GM15510 (cell line): Measurements from ENCODE around the gene SH3PXD2B.

ENCODE experiments used
- POLR2A ChIP-seq: IDR thresholded peaks from 3 replicates; pipeline ENCODE4 v1.6.1; 2011; ENCODE audit warnings: borderline replicate concordance; ENCODE audit not compliant: insufficient read length; ENCODE audit errors: extremely low read depth

The SH3PXD2B gene

DNA sequence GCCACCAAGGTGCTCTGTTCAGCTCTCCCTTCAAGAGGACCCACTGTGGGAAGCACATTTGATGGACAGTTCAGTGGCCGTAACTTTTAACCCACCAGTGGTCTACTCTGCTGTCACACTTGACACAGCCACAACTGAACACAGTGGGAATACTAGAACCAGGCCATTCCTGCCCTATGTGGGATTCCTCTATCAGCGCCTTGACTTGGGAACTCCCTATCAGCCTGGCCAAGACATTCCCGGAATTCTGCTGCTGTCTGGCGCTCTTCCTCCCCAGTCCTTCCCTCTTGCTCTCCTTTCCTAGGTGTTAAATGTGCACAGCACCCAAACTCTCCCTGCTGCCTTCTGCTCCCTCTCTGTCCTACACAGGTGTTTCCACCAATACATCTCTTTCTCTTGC, 23.1 kb upstream of the SH3PXD2B start:
- TF ChIP-seq POLR2A: no peak

DNA sequence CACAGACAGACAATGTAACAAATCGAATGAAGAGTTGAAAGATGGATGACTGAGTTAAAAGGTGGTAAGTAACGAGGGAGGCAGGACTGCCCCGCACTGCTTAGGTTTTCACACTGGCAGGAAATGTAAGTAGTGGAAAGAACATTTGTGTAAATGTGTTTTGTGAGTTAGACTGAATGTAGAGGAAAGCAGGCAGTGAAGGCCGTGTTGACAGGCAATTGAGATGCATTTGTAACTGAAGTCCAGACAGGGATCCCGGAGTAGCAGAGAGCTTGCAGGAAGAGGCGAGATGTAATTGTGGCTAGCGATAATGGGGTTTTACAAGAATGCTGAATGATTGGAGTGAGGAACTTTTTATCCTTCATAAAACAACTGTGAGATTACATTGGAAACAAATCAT, 20.0 kb upstream of the SH3PXD2B start:
- no peak for TF ChIP-seq POLR2A

DNA sequence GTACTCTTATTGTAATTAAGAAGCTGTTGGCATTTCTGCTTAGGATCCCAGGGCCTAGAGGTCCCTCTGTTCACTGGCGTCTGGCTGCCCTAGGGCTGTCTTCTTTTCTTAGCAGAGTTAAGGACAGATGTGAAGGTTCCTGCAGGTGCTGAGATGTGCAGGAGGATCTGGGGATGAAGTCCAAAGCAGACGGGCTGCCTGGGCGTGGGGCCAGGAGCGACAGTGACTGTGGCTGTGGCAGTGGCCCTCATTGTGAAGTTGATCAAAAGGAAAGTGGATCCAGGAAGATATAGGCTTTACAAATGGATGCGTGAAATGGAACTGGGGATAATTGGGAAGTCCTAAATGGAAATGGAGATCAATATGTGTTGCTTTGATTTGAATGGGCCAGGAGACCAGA, 19.1 kb upstream of the SH3PXD2B start:
- no peak for TF ChIP-seq POLR2A

DNA sequence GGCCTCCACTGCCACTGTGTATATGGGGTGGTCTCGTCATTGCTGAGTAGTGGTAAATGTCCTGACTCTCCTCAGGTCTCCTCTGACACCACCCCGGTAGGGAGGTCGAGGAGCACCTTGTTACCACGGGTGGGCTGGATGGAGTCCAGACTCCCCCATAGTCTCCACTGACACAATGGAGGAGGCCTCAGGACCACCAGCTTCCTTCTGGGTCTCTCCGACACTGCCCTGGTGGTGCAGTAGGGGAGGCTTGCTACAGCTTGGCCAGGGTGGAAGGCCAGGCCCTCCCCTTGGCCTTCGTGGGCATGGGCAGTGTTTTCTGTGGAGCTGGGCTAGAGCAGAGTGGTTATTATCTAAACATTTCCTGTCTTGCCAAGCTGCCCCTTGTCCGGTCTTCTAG, 15.4 kb upstream of the SH3PXD2B start:
- no peak for TF ChIP-seq POLR2A

DNA sequence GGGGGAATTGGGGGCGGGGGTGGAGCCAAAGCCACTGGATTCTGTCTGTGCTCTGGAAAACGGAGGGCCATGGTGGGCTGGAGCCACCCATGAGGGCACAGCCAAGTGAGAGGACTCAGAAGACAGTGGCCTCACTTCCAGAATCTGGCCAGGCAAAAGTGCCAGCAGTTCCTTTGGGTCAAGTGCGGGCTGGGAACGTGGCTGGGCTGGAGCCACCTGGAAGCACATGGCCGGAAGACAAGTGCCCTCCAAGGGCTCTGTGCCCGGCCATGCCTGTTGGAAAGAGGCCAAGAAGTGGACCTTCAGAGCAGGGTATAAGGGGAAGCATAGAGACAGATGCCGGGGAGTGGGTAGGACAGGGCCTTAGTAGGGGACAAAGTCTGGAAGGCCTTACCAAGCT, 11.7 kb upstream of the SH3PXD2B start:
- TF ChIP-seq POLR2A: no peak

DNA sequence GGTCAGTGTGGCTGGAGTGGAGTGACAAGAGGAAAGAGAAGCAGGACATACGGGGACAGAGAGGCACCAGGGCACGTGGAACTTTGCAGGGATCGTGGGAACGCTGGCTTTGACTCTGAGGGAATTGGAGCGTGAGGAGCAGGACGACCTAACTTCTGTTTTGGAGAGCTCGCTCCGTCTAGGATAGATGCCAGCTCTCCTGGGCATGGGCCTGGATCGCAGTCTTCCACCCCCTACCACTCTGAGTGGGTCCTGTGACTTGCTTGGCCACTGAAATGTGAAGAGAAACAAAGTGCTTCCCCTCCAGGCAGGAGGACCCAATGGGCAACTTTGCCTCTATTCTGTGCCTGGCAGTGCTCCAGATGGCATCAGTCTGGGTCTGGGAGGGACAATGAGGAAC, 8.7 kb upstream of the SH3PXD2B start:
- no peak for TF ChIP-seq POLR2A

DNA sequence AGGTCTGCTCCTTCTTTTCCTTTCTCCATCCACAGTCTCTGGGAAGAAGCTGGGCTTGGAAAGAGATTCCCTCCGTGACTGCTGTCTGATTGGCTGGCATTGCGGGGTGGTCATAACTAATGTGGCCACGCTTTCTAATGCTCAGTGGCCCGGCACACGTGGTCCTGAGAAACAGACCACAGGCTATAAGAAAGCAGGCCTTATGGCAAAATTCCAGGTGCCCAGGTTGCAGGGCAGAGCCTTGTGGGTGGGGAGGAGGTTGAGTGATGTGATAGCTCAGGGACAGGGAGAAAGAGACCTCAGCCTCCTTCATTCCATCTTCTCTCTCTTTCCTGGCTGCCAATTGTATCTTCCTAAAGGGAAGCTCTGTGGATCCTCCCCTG, 5.4 kb upstream of the SH3PXD2B start:
- TF ChIP-seq POLR2A: no peak

DNA sequence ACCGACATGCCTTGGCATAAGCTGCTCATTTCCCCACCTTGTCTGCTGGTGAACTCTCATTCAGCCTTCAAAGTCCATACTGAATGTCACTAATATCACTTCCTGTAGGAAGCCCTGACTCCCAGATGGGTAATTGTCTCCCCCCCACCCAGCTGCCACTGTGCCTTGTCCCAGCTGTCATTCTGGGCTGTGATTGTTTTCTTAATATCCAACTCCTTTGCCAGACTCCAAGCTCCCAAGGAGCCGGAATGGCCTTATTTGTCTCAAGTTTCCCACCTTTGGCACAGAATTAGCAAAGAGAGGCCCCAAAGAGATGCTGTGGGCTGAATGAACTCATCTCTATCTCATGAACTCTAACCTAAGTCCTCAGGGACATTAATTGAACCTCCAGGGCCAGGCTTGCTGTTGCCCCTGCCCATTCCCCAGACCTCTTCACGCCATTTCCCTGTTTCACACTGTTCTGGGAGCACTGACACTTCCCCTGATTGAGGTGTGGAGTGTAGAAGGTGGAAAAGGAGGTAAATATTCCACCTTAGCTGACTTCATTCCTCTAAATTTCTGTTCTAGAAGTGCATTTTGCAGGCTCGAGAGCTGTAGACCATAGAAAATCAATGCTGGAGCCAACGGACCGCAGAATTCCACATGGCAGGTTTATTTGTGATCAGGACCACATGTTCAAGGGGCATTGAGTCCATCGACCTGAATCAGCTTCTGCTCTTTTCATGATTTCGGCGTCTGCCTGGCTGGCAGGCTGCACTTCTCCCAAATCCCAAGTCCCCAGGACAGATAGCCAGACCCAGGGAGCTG, 4.9 kb upstream of the SH3PXD2B start:
- TF ChIP-seq POLR2A: no peak

DNA sequence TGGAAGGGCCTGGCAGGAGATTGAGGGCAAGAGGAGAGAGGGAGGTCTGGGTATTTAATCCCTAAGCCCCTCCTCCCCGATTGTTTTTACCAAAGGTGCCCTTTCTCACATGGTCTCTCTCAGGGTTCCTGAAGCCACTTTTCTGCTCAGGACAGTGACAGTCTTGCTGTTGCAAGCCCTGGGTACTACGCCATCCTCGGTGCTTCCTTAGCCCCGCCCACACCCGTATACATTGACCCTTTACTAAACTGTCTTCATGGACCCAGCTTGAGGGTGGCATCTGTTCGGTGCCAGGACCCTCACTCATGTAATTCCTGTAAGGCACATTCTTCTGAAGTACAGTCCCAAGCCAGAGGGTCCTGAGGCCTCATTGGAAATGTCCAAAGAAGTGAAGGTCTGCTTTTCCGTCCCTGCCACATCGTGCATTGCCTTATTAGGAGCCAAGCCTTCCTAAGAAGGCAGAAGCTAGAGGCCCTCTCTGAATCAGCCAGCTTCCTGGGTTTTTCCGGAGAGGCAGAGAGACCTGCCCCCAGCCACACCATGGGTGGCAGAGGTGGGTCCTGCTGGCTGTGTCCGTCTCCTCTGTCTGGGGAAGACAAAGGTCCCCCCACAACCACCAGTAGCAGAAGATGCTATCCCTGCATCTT, 1.9 kb upstream of the SH3PXD2B start:
- TF ChIP-seq POLR2A: no peak

DNA sequence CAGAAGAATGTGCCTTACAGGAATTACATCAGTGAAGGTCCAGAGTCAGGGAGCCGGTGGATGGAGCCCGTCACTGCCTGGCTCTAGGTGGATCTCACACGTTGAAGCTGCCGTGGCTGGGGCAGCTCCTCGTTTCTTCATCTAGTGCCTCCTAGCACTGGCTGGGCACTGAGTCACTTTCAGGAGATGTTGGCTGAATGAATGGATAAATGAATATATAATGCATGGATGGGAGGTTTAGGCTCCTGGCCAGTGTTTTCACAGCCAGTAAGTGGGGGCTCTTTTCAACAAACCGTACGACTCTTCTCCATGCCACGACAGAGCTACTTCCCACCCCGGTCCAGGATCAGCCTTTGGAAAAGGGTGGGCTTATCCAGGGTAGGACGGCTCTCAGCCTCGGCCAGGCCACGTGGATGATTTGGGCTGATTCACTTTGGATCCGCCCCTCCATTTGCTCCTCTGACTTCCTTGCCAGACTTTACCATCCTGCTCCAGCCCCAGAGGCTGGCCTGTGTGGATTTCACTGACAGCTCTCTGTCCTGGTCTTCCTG, 1.3 kb upstream of the SH3PXD2B start:
- no peak for TF ChIP-seq POLR2A

DNA sequence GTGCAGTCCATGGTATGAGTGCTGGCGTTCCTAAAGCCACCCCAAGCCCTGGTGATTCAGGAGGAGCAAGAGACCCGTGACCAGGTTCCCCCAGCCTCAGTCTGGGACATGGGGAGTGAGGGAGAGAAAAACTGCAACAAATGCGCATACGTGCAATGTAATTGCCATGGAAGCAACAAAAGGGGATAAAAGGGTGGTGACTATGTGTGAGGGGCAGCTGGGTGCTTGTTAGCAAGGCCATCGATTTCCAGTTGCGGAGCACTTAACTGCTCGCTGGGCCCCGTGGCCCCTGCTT, 709 bp upstream of the SH3PXD2B start:
- TF ChIP-seq POLR2A: no peak

DNA sequence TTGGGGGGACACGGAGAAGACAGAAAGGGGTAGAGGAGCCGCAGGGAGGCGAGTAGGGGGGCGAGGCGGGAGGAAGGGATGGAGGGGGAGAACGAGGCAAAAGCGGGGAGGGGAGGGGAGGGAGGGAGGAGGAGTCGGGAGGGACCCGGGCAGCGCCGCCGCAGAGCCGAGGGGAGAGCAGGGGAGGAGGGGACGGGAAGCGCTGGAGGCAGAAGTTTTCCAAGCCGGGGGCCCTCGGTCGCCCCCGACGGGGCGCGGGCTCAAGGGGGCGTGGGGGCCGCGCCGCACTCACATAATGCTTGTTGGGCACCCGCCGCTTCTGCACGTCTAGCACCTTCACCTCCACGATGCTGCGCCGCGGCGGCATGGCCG, 353 bp downstream of the SH3PXD2B start:
- no peak for TF ChIP-seq POLR2A

DNA sequence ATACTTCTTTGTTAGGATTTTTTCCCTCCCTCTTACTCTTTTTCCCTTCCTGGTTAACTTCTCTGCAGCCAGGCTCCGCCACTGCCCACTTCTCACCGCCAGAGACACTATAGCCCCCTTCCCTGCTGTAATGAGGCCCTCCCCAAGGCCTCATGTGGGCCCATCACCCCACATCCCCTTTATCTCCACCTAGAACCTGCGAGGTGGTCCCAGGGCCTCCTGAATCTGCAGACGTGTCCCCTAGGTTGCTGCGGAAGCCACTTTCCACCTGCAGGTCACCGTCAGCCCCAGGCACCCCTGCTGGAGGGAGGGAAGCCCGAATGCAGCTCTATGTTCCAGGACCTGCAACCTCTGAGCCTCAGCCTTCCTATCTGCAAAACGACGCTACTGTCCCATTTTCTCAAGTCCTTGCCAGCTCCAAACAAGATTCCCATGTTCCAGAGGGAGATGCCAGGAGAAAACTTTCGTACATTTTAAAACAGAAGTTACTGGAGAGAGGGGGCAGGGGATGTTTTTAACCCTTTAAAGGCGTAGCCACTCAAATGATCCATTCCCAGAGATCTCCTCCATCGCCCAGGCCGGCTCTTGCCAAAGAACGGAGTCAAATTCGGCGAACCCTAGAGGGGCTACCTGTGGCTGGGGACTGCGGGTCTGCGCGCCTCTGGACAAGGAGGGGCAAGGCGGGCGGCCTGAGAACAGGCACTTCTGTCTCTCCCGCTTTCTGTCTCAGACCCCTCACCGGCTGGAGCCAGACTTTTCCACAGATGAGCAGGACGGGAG, 929 bp downstream of the SH3PXD2B start:
- no peak for TF ChIP-seq POLR2A

DNA sequence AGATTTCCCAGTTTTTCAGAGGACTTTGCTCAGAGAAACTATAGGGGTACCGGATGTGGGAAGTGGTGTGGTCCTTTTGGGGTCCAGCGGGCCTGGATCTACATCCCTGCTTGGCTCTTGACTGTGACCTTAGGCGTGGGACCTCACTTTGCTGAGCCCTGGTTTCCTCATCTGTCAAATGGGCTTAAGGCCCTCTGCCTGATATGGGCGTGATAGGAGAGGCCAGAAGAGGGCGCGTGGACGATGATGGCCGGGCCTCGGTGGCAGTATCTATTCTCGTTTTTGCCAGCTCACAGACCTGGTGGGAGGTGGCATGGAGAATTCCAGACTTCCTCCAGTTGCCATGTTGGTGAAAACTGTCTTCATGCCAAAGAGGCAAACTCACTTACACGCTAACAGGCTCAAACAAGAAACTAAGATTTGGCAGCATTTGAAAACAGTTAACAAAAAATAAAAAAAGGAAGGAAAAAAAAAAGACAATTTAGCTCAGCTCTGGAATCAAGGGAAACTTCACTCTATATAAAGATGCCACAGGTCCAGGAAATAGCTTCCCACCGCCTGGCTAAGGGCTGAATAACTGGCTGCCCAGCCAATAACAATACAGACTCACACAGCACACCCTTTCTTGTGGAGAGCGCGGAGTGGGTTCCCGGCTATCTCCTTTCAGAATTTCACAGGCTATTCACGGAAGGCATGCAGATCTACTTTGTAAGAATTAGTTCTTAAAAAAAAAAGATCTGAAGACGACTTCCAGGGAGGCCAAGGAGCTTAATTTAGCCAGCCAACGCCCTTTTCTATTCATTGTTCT, 1.7 kb downstream of the SH3PXD2B start:
- TF ChIP-seq POLR2A: no peak

DNA sequence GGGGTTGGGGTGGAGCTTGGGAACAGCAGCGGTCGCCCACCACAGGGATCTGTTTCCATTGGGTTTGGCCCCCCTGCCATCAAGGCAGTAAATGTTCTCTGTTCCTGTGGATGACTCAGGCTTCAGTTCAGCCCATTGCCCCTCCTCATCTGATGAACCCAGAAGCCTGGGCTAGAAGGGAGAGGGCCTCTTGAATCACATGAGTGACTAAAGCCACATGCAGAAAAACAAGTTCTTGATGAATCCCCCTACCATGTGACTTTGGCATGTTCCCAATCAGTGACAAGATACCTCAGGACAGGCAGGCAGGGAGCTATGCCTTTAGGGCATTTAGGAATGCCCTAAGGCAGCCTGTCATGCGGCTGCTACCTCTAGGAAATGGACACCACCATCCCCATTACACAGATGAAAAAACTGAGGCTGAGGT, 2.5 kb downstream of the SH3PXD2B start:
- no peak for TF ChIP-seq POLR2A

DNA sequence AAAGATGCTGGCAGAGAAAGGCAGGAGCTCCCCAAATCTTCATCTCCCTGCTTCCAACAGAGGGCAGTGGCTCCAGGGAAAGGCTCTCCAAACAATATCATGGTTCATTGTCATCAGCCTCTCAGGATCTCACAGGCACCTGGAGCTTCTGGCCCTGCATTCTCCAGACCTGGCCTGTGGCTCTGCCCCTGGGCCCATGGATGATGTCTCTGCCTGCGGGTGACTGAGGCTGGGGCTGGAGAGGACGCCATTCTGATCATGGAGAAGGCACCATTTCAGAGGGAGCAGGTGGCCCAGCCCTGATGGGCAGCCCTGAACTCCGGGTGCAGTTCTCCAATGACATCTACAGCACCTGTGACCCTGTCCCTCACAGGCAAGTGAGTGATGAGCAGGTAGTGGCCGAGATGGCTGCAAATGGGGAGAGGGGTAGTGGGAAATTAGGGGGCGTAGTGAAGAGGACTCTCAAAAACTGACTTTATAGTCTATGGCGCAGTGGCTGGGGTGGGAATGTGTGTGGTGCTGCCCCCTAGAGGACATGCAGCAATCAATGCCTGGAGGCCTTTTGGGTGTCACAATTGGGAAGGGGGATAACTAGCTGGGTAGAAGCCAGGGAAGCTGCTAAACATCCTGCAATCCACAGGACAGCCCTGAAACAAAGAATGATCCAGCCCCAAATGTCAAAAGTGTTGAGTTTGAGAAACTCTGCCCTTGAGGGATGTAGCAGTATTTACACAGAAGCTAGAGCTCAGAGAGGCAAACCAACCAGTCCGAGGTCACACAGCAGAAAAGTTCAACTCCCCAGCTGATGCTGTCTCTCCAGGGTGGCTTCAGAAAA, 3.2 kb downstream of the SH3PXD2B start:
- TF ChIP-seq POLR2A: no peak
